ENCODE results near the gene PGBD5. TPM values are rescaled to one million over a fixed set of nuclear protein-coding genes. Genes with fewer than 3 reads are reported as not detected.

The PGBD5 gene
- total RNA-seq, 3 donors from 2014 or later (not counting 1 experiment from before 2014, with no cell fraction given) = 0.02 to 0.90 TPM; not detected in 1

GRCh38 chr1:230396966-230397365 is 29.2 kb downstream of the PGBD5 start:
- Histone ChIP-seq H3K36me3 (ENCODE audit: control insufficient read depth, insufficient read depth, low read length) (no peaks in the 10 kb centered on the region), H3K4me1 (ENCODE audit: control insufficient read depth, insufficient read depth, low read length) (no peaks in the 10 kb centered on the region), H3K4me3 (ENCODE audit: low read length) (no peak overlapping the region), H3K27me3 (ENCODE audit: control insufficient read depth, insufficient read depth, low read length) (no peaks in the 10 kb centered on the region), H3K27ac (ENCODE audit: low read length) (no peak overlapping the region), H3K9me3 (ENCODE audit: control insufficient read depth, insufficient read depth, low read length) (no peaks in the 10 kb centered on the region)
- Mint-ChIP-seq H3K27ac (no peak overlapping the region), H3K27me3 (ENCODE audit: low read depth in 2 of 2) (peaks cover 0 to 5% of the 10 kb centered on the region in 2 donors), H3K9me3 (no peaks in the 10 kb centered on the region), H3K4me3 (no peak overlapping the region), H3K36me3 (no peaks in the 10 kb centered on the region), H3K4me1 (no peaks in the 10 kb centered on the region)
- DNase-seq (no peak), ATAC-seq (no peak)
- intact Hi-C loops (cut with micrococcal nuclease) = no loop called here
- TF ChIP-seq, protein P1, sequence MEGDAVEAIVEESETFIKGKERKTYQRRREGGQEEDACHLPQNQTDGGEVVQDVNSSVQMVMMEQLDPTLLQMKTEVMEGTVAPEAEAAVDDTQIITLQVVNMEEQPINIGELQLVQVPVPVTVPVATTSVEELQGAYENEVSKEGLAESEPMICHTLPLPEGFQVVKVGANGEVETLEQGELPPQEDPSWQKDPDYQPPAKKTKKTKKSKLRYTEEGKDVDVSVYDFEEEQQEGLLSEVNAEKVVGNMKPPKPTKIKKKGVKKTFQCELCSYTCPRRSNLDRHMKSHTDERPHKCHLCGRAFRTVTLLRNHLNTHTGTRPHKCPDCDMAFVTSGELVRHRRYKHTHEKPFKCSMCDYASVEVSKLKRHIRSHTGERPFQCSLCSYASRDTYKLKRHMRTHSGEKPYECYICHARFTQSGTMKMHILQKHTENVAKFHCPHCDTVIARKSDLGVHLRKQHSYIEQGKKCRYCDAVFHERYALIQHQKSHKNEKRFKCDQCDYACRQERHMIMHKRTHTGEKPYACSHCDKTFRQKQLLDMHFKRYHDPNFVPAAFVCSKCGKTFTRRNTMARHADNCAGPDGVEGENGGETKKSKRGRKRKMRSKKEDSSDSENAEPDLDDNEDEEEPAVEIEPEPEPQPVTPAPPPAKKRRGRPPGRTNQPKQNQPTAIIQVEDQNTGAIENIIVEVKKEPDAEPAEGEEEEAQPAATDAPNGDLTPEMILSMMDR (IDR thresholded peaks at IDR 0.05) = no peak
- 92% methylated on average over 10 of the region's 10 CpGs for WGBS (ENCODE audit: insufficient coverage)

GRCh38 chr1:230395932-230396331 is 30.2 kb downstream of the PGBD5 start:
- no peak overlapping the region for H3K27ac ChIP-seq (ENCODE audit: low read length)
- DNase-seq (no peak), ATAC-seq (no peak)
- H3K4me3 Mint-ChIP-seq = no peak overlapping the region
- H3K4me3 ChIP-seq (ENCODE audit: low read length) = no peak overlapping the region
- no peaks in the 10 kb centered on the region for H3K4me1 ChIP-seq (ENCODE audit: control insufficient read depth, insufficient read depth, low read length)
- H3K9me3 ChIP-seq (ENCODE audit: control insufficient read depth, insufficient read depth, low read length) = no peaks in the 10 kb centered on the region
- TF ChIP-seq, protein P1 (IDR thresholded peaks at IDR 0.05) = no peak
- H3K4me1 Mint-ChIP-seq = no peaks in the 10 kb centered on the region
- no peaks in the 10 kb centered on the region for H3K9me3 Mint-ChIP-seq
- intact Hi-C loops (cut with micrococcal nuclease) = no loop called here
- WGBS (ENCODE audit: insufficient coverage) = 69% methylated on average over 1 of the region's 1 CpG
- H3K36me3 ChIP-seq (ENCODE audit: control insufficient read depth, insufficient read depth, low read length) = no peaks in the 10 kb centered on the region
- no peaks in the 10 kb centered on the region for H3K36me3 Mint-ChIP-seq
- H3K27me3 Mint-ChIP-seq (ENCODE audit: low read depth in 2 of 2) = peaks cover 0 to 5% of the 10 kb centered on the region in 2 donors
- H3K27ac Mint-ChIP-seq = no peak overlapping the region
- H3K27me3 ChIP-seq (ENCODE audit: control insufficient read depth, insufficient read depth, low read length) = no peaks in the 10 kb centered on the region

DNA sequence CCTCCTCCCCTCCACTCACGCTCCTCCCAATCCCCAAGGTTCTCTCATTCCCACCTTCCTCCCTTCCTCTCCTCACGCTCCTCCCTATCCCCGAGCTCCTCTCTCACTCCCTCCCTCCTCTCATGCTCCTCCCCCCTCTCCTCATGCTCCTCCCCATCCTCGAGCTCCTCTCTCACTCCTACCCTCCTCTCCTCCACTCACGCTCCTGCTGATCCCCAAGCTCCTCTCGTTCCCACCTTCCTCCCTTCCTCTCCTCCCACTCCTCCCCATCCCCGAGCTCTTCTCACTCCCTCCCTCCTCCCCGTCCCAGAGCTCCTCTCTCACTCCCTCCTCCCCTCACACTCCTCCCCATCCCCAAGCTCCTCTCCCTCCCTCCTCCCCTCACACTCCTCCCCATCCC is 31.4 kb downstream of the PGBD5 start:
- Mint-ChIP-seq H3K36me3 (no peaks in the 10 kb centered on the region), H3K9me3 (no peaks in the 10 kb centered on the region), H3K27me3 (ENCODE audit: low read depth in 2 of 2) (no peaks in the 10 kb centered on the region), H3K27ac (no peak overlapping the region), H3K4me1 (no peaks in the 10 kb centered on the region), H3K4me3 (no peak overlapping the region)
- TF ChIP-seq, protein P1 (IDR thresholded peaks at IDR 0.05) = no peak
- H3K4me3 ChIP-seq (ENCODE audit: low read length) = no peak overlapping the region
- no peaks in the 10 kb centered on the region for H3K27me3 ChIP-seq (ENCODE audit: control insufficient read depth, insufficient read depth, low read length)
- DNase-seq (no peak), ATAC-seq (no peak)
- intact Hi-C loops (cut with micrococcal nuclease) = no loop called here
- H3K4me1 ChIP-seq (ENCODE audit: control insufficient read depth, insufficient read depth, low read length) = no peaks in the 10 kb centered on the region
- H3K9me3 ChIP-seq (ENCODE audit: control insufficient read depth, insufficient read depth, low read length) = no peaks in the 10 kb centered on the region
- WGBS (ENCODE audit: insufficient coverage) = 86% methylated on average over 8 of the region's 8 CpGs
- H3K36me3 ChIP-seq (ENCODE audit: control insufficient read depth, insufficient read depth, low read length) = no peaks in the 10 kb centered on the region
- no peak overlapping the region for H3K27ac ChIP-seq (ENCODE audit: low read length)

- TF ChIP-seq, protein P1 (IDR thresholded peaks at IDR 0.05) = no peak
- Histone ChIP-seq H3K9me3 (ENCODE audit: control insufficient read depth, insufficient read depth, low read length) (no peaks in the 10 kb centered on the region), H3K4me3 (ENCODE audit: low read length) (no peak overlapping the region), H3K4me1 (ENCODE audit: control insufficient read depth, insufficient read depth, low read length) (no peaks in the 10 kb centered on the region), H3K36me3 (ENCODE audit: control insufficient read depth, insufficient read depth, low read length) (no peaks in the 10 kb centered on the region), H3K27me3 (ENCODE audit: control insufficient read depth, insufficient read depth, low read length) (no peaks in the 10 kb centered on the region), H3K27ac (ENCODE audit: low read length) (no peak overlapping the region)
- intact Hi-C loops (cut with micrococcal nuclease) = no loop called here
- H3K27me3 Mint-ChIP-seq (ENCODE audit: low read depth in 2 of 2) = no peaks in the 10 kb centered on the region
- no peak overlapping the region for H3K27ac Mint-ChIP-seq
- no peaks in the 10 kb centered on the region for H3K9me3 Mint-ChIP-seq
- no peak for ATAC-seq
- 78% methylated on average over 7 of the region's 7 CpGs for WGBS (ENCODE audit: insufficient coverage)
- no peak overlapping the region for H3K4me3 Mint-ChIP-seq
- H3K4me1 Mint-ChIP-seq = no peaks in the 10 kb centered on the region
- no peaks in the 10 kb centered on the region for H3K36me3 Mint-ChIP-seq
- DNase-seq = no peak
Observed at GRCh38 chr1:230394134-230394533, 32.0 kb downstream of the PGBD5 start.
